SK-N-SH treated with all-trans-retinoic acid at 6 μM for 48 hours (cell line): ENCODE data around the gene LTBP3.
"Not testable (repeated sequence)": the region's sequence is repeated elsewhere in the genome, so short reads cannot be mapped to it uniquely, and the experiment has no call there.

Experiments
- ISL1 ChIP-seq: fragments of 250-450 bp; sonication (Bioruptor Pico); IDR thresholded peaks from 2 replicates; pipeline ENCODE4 v2.1.2; 2022; ENCODE audit warnings: mild to moderate bottlenecking, moderate library complexity
- RARB ChIP-seq: fragments of 250-450 bp; sonication (Bioruptor Pico); IDR thresholded peaks from 2 replicates; pipeline ENCODE4 v1.8.0; 2021; ENCODE audit warnings: mild to moderate bottlenecking, moderate library complexity
- TCF4 ChIP-seq: fragments of 250-450 bp; sonication (Bioruptor Pico); IDR thresholded peaks from 2 replicates; pipeline ENCODE4 v1.8.0; 2021; ENCODE audit warnings: mild to moderate bottlenecking, moderate library complexity, borderline replicate concordance
- TF ChIP-seq, protein P1 (sequence below): fragments of 250-450 bp; sonication (Bioruptor Pico); IDR thresholded peaks from 2 replicates; pipeline ENCODE4 v1.5.1; 2021; ENCODE audit warnings: mild to moderate bottlenecking, moderate library complexity
- TF ChIP-seq, protein P2 (sequence below): fragments of 250-450 bp; sonication (Bioruptor Pico); IDR thresholded peaks from 2 replicates; pipeline ENCODE4 v1.8.0; 2020; ENCODE audit warnings: mild to moderate bottlenecking, moderate library complexity, borderline replicate concordance
- TF ChIP-seq, protein P3 (sequence below): fragments of 250-450 bp; sonication (Bioruptor Pico); IDR thresholded peaks from 2 replicates; pipeline ENCODE4 v1.5.1; 2020; ENCODE audit warnings: low read depth, mild to moderate bottlenecking, moderate library complexity
- TF ChIP-seq, protein P4 (sequence below): fragments of 250-450 bp; sonication (Bioruptor Pico); IDR thresholded peaks from 2 replicates; pipeline ENCODE4 v1.8.0; 2021; ENCODE audit warnings: low read depth, mild to moderate bottlenecking, moderate library complexity, borderline replicate concordance

DNA sequence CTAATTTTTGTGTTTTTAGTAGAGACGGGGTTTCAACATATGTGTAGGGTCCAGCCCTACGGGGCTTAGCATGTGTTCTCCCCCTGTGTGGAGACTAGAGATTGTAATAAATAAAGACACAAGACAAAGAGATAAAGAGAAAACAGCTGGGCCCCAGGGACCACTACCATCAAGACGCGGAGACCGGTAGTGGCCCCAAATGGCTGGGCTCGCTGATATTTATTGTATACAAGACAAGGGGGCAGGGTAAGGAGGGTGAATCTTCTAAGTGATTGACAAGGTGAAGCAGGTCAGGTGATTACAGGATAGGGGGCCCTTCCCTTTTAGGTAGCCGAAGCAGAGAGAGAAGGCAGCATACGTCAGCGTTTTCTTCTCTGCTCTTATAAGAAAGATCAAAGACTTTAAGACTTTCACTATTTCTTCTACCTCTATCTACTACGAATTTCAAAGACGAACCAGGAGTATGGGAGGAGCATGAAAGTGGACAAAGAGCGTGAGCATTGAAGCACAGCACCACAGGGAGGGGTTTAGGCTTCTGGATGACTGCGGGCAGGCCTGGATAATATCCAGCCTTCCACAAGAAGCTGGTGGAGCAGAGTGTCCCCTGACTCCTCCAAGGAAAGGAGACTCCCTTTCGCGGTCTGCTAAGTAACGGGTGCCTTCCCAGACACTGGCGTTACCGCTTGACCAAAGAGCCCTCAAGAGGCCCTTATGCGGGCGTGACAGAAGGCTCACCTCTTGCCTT lies 36.2 kb downstream of the LTBP3 start:
- TF ChIP-seq, protein P1, sequence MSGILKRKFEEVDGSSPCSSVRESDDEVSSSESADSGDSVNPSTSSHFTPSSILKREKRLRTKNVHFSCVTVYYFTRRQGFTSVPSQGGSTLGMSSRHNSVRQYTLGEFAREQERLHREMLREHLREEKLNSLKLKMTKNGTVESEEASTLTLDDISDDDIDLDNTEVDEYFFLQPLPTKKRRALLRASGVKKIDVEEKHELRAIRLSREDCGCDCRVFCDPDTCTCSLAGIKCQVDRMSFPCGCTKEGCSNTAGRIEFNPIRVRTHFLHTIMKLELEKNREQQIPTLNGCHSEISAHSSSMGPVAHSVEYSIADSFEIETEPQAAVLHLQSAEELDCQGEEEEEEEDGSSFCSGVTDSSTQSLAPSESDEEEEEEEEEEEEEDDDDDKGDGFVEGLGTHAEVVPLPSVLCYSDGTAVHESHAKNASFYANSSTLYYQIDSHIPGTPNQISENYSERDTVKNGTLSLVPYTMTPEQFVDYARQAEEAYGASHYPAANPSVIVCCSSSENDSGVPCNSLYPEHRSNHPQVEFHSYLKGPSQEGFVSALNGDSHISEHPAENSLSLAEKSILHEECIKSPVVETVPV = not testable (repeated sequence)
- not testable (repeated sequence) for TF ChIP-seq TCF4 (CRISPR knock-in tag); ISL1 (CRISPR knock-in tag); RARB
- TF ChIP-seq, protein P2, sequence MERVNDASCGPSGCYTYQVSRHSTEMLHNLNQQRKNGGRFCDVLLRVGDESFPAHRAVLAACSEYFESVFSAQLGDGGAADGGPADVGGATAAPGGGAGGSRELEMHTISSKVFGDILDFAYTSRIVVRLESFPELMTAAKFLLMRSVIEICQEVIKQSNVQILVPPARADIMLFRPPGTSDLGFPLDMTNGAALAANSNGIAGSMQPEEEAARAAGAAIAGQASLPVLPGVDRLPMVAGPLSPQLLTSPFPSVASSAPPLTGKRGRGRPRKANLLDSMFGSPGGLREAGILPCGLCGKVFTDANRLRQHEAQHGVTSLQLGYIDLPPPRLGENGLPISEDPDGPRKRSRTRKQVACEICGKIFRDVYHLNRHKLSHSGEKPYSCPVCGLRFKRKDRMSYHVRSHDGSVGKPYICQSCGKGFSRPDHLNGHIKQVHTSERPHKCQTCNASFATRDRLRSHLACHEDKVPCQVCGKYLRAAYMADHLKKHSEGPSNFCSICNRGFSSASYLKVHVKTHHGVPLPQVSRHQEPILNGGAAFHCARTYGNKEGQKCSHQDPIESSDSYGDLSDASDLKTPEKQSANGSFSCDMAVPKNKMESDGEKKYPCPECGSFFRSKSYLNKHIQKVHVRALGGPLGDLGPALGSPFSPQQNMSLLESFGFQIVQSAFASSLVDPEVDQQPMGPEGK (CRISPR knock-in tag) = not testable (repeated sequence)
- TF ChIP-seq, protein P3, sequence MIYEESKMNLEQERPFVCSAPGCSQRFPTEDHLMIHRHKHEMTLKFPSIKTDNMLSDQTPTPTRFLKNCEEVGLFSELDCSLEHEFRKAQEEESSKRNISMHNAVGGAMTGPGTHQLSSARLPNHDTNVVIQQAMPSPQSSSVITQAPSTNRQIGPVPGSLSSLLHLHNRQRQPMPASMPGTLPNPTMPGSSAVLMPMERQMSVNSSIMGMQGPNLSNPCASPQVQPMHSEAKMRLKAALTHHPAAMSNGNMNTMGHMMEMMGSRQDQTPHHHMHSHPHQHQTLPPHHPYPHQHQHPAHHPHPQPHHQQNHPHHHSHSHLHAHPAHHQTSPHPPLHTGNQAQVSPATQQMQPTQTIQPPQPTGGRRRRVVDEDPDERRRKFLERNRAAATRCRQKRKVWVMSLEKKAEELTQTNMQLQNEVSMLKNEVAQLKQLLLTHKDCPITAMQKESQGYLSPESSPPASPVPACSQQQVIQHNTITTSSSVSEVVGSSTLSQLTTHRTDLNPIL (CRISPR knock-in tag) = not testable (repeated sequence)
- TF ChIP-seq, protein P4, sequence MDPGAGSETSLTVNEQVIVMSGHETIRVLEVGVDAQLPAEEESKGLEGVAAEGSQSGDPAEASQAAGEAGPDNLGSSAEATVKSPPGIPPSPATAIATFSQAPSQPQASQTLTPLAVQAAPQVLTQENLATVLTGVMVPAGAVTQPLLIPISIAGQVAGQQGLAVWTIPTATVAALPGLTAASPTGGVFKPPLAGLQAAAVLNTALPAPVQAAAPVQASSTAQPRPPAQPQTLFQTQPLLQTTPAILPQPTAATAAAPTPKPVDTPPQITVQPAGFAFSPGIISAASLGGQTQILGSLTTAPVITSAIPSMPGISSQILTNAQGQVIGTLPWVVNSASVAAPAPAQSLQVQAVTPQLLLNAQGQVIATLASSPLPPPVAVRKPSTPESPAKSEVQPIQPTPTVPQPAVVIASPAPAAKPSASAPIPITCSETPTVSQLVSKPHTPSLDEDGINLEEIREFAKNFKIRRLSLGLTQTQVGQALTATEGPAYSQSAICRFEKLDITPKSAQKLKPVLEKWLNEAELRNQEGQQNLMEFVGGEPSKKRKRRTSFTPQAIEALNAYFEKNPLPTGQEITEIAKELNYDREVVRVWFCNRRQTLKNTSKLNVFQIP = not testable (repeated sequence)
